Activated naive CD8-positive, alpha-beta T cell treated with anti-CD3 and anti-CD28 coated beads, Interleukin-2, amount 10 ng/mL, durations not matched to agents 7 days and 5 days (primary cell): ENCODE results near the gene PDE4D. TPM values are rescaled to one million over a fixed set of nuclear protein-coding genes. Genes with fewer than 3 reads are reported as not detected.
A peak's percentile ranks its signal among the peaks of the same experiment; 100 is the strongest.

Experiments
- ATAC-seq: fragments of 150-1000 bp; cut with Tn5 transposase; one replicate; pipeline ENCODE4 v1.10.0; 2021; ENCODE audit warnings: low read depth, moderate library complexity
- POLR2A ChIA-PET: fragments of 350-600 bp; sonication (Branson Sonifier 250); formaldehyde crosslinking; loops from one replicate; lab custom pipeline; 2021; ENCODE audit warnings: antibody characterized with exemption; lab: Charles Lee
- DNase-seq: peaks from one replicate; pipeline ENCODE4 v3.0.0; 2021
- H3K27ac Mint-ChIP-seq: one replicate; pipeline ENCODE4 v1.8.0; 2022; ENCODE audit warnings: mild to moderate bottlenecking, mixed read lengths
- H3K27me3 Mint-ChIP-seq: one replicate; pipeline ENCODE4 v1.8.0; 2022; ENCODE audit warnings: mild to moderate bottlenecking, moderate library complexity, mixed read lengths
- H3K36me3 Mint-ChIP-seq: one replicate; pipeline ENCODE4 v1.8.0; 2021; ENCODE audit warnings: mild to moderate bottlenecking, mixed read lengths
- H3K4me1 Mint-ChIP-seq: one replicate; pipeline ENCODE4 v1.8.0; 2021; ENCODE audit warnings: mixed read lengths
- H3K4me3 Mint-ChIP-seq: one replicate; pipeline ENCODE4 v1.8.0; 2022; ENCODE audit warnings: mild to moderate bottlenecking, moderate library complexity, mixed read lengths
- H3K9me3 Mint-ChIP-seq: one replicate; pipeline ENCODE4 v1.8.0; 2021; ENCODE audit warnings: mixed read lengths
- total RNA-seq, 2 experiments: library from RNA; stranded (reverse); gene quantifications; one replicate each; pipeline ENCODE4 v1.2.3, GENCODE V29; 2021

PDE4D gene
- total RNA-seq, 2 experiments from 2014 or later: 65.1 to 67.1 TPM

DNA sequence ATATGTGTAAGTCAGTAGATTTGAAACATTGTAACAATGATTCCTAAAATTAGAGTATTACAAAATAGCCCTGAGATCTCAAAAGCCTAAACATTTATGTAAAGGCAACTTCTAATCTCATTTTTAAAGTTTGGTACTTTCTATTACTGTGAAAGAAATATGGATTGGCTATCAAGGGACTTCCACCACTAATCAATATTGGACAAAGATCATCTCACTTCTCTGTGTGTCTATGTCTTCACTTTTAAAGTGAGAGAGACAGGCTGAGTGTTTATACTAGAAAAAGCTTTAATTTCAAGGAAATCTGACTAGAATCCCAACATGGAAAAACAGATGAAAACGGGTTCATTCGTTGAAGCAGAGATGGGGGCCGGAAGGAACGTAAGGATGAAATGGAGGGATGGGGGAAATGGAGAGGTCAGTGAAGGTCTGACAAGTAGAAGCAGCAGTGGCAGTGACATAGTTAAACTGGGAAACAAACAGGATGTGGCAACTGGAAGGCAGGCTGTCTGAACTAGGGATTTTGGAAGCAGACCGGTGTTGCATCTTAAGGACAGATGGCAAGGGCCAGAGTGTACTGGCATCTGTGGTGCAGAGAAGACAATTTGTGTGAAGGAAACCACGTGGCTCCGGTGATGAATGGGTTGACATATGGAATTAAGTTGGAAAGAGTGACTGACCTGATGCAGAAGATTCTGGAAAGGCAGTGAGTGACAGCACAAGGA lies 60.8 kb downstream of the PDE4D start:
- ATAC-seq (no peak), DNase-seq (no peak)
- Mint-ChIP-seq H3K27ac (no peak overlapping the region), H3K4me3 (no peak overlapping the region), H3K36me3 (no peaks in the 10 kb centered on the region), H3K4me1 (no peaks in the 10 kb centered on the region), H3K9me3 (no peaks in the 10 kb centered on the region), H3K27me3 (peaks cover 4% of the 10 kb centered on the region)
- POLR2A ChIA-PET: no interaction called here

GRCh38 chr5:59831326-59832010 lies 62.1 kb downstream of the PDE4D start:
- Mint-ChIP-seq H3K4me3 (no peak overlapping the region), H3K9me3 (no peaks in the 10 kb centered on the region), H3K27ac (no peak overlapping the region), H3K27me3 (peaks cover 4% of the 10 kb centered on the region), H3K36me3 (no peaks in the 10 kb centered on the region), H3K4me1 (no peaks in the 10 kb centered on the region)
- DNase-seq: no peak
- POLR2A ChIA-PET: no interaction called here
- ATAC-seq: no peak

GRCh38 chr5:59830536-59831200 lies 62.9 kb downstream of the PDE4D start:
- H3K36me3 Mint-ChIP-seq: no peaks in the 10 kb centered on the region
- H3K27me3 Mint-ChIP-seq: peaks cover 4% of the 10 kb centered on the region
- H3K4me1 Mint-ChIP-seq: no peaks in the 10 kb centered on the region
- no peaks in the 10 kb centered on the region for H3K9me3 Mint-ChIP-seq
- no peak overlapping the region for H3K27ac Mint-ChIP-seq
- no peak for ATAC-seq
- H3K4me3 Mint-ChIP-seq: no peak overlapping the region
- POLR2A ChIA-PET: no interaction called here
- DNase-seq: no peak

GRCh38 chr5:59829922-59830321 lies 63.6 kb downstream of the PDE4D start:
- ATAC-seq (no peak), DNase-seq (no peak)
- Mint-ChIP-seq H3K4me1 (no peaks in the 10 kb centered on the region), H3K36me3 (no peaks in the 10 kb centered on the region), H3K9me3 (no peaks in the 10 kb centered on the region), H3K27me3 (peaks cover 4% of the 10 kb centered on the region), H3K4me3 (no peak overlapping the region), H3K27ac (no peak overlapping the region)
- POLR2A ChIA-PET: no interaction called here

DNA sequence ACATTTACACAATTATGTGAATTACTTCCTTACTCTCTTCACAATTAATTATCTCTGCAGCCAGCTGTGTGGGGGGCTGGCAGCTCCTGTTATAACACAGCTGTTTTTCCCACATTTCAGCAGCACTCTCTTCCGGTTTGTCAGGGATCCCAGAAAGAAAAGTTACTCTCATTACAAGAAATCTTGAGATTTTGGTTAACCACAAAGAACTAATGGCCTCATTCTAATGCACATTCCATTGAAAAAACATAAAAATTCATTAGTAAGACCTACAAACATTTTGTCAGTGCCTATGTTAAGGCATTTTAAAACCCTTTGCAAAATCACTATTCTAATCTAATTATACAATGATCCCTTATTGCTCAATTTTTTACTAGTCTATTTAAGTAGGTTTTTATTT lies 64.1 kb downstream of the PDE4D start:
- H3K4me1 Mint-ChIP-seq: no peaks in the 10 kb centered on the region
- no peaks in the 10 kb centered on the region for H3K36me3 Mint-ChIP-seq
- DNase-seq: no peak
- ATAC-seq: no peak
- H3K27me3 Mint-ChIP-seq: peaks cover 6% of the 10 kb centered on the region
- no peak overlapping the region for H3K27ac Mint-ChIP-seq
- no peaks in the 10 kb centered on the region for H3K9me3 Mint-ChIP-seq
- POLR2A ChIA-PET: no interaction called here
- H3K4me3 Mint-ChIP-seq: no peak overlapping the region

- DNase-seq (no peak), ATAC-seq (no peak)
- Mint-ChIP-seq H3K4me1 (no peaks in the 10 kb centered on the region), H3K27ac (no peak overlapping the region), H3K27me3 (peaks cover 6% of the 10 kb centered on the region), H3K36me3 (no peaks in the 10 kb centered on the region), H3K9me3 (no peaks in the 10 kb centered on the region), H3K4me3 (no peak overlapping the region)
- POLR2A ChIA-PET: no interaction called here
Measured at GRCh38 chr5:59828623-59829022, 64.9 kb downstream of the PDE4D start.

DNA sequence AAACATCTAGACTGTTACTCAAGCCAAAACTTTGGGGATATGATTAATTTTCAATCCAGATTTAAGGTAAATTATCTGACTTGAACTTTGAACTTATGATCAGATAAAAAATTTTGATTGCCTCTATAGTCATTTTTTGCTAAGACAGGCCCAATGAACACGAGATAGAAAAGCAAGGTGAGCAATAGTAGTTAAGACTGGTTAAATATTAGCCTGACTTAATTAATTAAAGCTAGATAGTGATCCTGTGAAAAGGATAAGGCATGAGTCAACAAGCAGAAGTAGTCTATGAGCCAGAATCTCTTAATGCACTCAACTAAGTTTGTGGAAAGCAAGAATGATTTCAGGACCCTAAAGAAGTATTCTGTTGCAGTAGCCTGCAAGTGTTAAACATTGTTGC lies 66.5 kb downstream of the PDE4D start:
- POLR2A ChIA-PET: no interaction called here
- DNase-seq: no peak
- Mint-ChIP-seq H3K27me3 (peaks cover 11% of the 10 kb centered on the region), H3K36me3 (no peaks in the 10 kb centered on the region), H3K4me1 (no peaks in the 10 kb centered on the region), H3K4me3 (no peak overlapping the region), H3K27ac (no peak overlapping the region), H3K9me3 (no peaks in the 10 kb centered on the region)
- ATAC-seq: no peak

- Mint-ChIP-seq H3K36me3 (no peaks in the 10 kb centered on the region), H3K27me3 (peaks cover 18% of the 10 kb centered on the region), H3K4me1 (no peaks in the 10 kb centered on the region), H3K27ac (no peak overlapping the region), H3K4me3 (no peak overlapping the region), H3K9me3 (no peaks in the 10 kb centered on the region)
- no peak for DNase-seq
- ATAC-seq: no peak
- POLR2A ChIA-PET: no interaction called here
Measured at GRCh38 chr5:59823420-59823819, 70.1 kb downstream of the PDE4D start.

- no peaks in the 10 kb centered on the region for H3K4me1 Mint-ChIP-seq
- POLR2A ChIA-PET: no interaction called here
- peaks cover 17% of the 10 kb centered on the region for H3K27me3 Mint-ChIP-seq
- no peak overlapping the region for H3K27ac Mint-ChIP-seq
- H3K4me3 Mint-ChIP-seq: no peak overlapping the region
- ATAC-seq (no peak), DNase-seq (no peak)
- H3K9me3 Mint-ChIP-seq: no peaks in the 10 kb centered on the region
- no peaks in the 10 kb centered on the region for H3K36me3 Mint-ChIP-seq
Measured at GRCh38 chr5:59819806-59820205, 73.7 kb downstream of the PDE4D start.

- ATAC-seq: no peak
- Mint-ChIP-seq H3K9me3 (no peaks in the 10 kb centered on the region), H3K27me3 (peaks cover 10% of the 10 kb centered on the region), H3K4me3 (no peak overlapping the region), H3K4me1 (no peaks in the 10 kb centered on the region), H3K36me3 (no peaks in the 10 kb centered on the region), H3K27ac (no peak overlapping the region)
- POLR2A ChIA-PET: no interaction called here
- DNase-seq: no peak
Measured at GRCh38 chr5:59817536-59817935, 76.0 kb downstream of the PDE4D start.

GRCh38 chr5:59816654-59817300 lies 76.7 kb downstream of the PDE4D start:
- DNase-seq: no peak
- H3K4me3 Mint-ChIP-seq: no peak overlapping the region
- ATAC-seq: no peak
- H3K27ac Mint-ChIP-seq: no peak overlapping the region
- POLR2A ChIA-PET: no interaction called here
- H3K4me1 Mint-ChIP-seq: no peaks in the 10 kb centered on the region
- H3K36me3 Mint-ChIP-seq: no peaks in the 10 kb centered on the region
- H3K9me3 Mint-ChIP-seq: no peaks in the 10 kb centered on the region
- H3K27me3 Mint-ChIP-seq: peaks cover 8% of the 10 kb centered on the region

GRCh38 chr5:59814537-59814872 lies 79.0 kb downstream of the PDE4D start:
- H3K4me3 Mint-ChIP-seq: no peak overlapping the region
- no peaks in the 10 kb centered on the region for H3K9me3 Mint-ChIP-seq
- ATAC-seq (no peak), DNase-seq (no peak)
- peaks cover 12% of the 10 kb centered on the region for H3K27me3 Mint-ChIP-seq
- H3K36me3 Mint-ChIP-seq: no peaks in the 10 kb centered on the region
- H3K27ac Mint-ChIP-seq: no peak overlapping the region
- no peaks in the 10 kb centered on the region for H3K4me1 Mint-ChIP-seq
- POLR2A ChIA-PET: no interaction called here

GRCh38 chr5:59813761-59814536 lies 79.6 kb downstream of the PDE4D start:
- Mint-ChIP-seq H3K27ac (no peak overlapping the region), H3K36me3 (no peaks in the 10 kb centered on the region), H3K9me3 (no peaks in the 10 kb centered on the region), H3K4me3 (no peak overlapping the region), H3K27me3 (peaks cover 12% of the 10 kb centered on the region), H3K4me1 (no peaks in the 10 kb centered on the region)
- DNase-seq: no peak
- POLR2A ChIA-PET: no interaction called here
- peak; percentile 52 for ATAC-seq
